HepG2 (cell line): Measurements from ENCODE around the gene PTCRA. TPM values are rescaled to one million over a fixed set of nuclear protein-coding genes. Genes with fewer than 3 reads are reported as not detected.
"Not testable (repeated sequence)": the region's sequence is repeated elsewhere in the genome, so short reads cannot be mapped to it uniquely, and the experiment has no call there.

Source experiments
- ARNT2 ChIP-seq: sonication (generic); formaldehyde crosslinking; IDR thresholded peaks from 2 replicates; pipeline ENCODE4 v1.8.0; 2022; ENCODE audit warnings: mild to moderate bottlenecking, low read depth, missing genetic modification reagents, moderate library complexity
- DMAP1 ChIP-seq: IDR thresholded peaks from 2 replicates; pipeline ENCODE4 v1.6.1; 2016
- FOXK1 ChIP-seq: sonication (generic); formaldehyde crosslinking; IDR thresholded peaks from 2 replicates; pipeline ENCODE4 v1.4.0; 2020; ENCODE audit warnings: low read depth, missing genetic modification reagents, borderline replicate concordance
- FOXP1 ChIP-seq, 2 experiments: fragments of 450-650 bp in 1 of 2; IDR thresholded peaks; 2 replicates each; pipeline ENCODE4 v1.6.1; 2017 to 2018; ENCODE audit warnings: antibody characterized with exemption in 1 of 2
- GATAD2A ChIP-seq: IDR thresholded peaks from 2 replicates; pipeline ENCODE4 v1.6.1; 2016
- MYC ChIP-seq: sonication (generic); formaldehyde crosslinking; IDR thresholded peaks from 2 replicates; pipeline ENCODE4 v1.9.0; 2021; ENCODE audit warnings: missing genetic modification reagents, borderline replicate concordance
- SAP130 ChIP-seq: IDR thresholded peaks from 2 replicates; pipeline ENCODE4 v1.6.1; 2016; ENCODE audit warnings: low read depth
- SNAPC2 ChIP-seq: sonication (generic); formaldehyde crosslinking; IDR thresholded peaks from 2 replicates; pipeline ENCODE4 v1.8.1; 2022; ENCODE audit warnings: mild to moderate bottlenecking, missing genetic modification reagents
- TEAD3 ChIP-seq: optimal IDR thresholded peaks from 2 replicates; pipeline ENCODE3; 2016; ENCODE audit warnings: borderline replicate concordance
- ZFY ChIP-seq: sonication (generic); formaldehyde crosslinking; IDR thresholded peaks from 2 replicates; pipeline ENCODE4 v1.4.0; 2020; ENCODE audit warnings: missing genetic modification reagents
- ZNF205 ChIP-seq: IDR thresholded peaks from 2 replicates; pipeline ENCODE4 v1.6.1; 2018; ENCODE audit warnings: missing biosample characterization, missing genetic modification reagents
- ZNF761 ChIP-seq: sonication (generic); formaldehyde crosslinking; conservative IDR thresholded peaks from 2 replicates; pipeline ENCODE4 v1.4.0; 2020; ENCODE audit warnings: mild to moderate bottlenecking, missing genetic modification reagents
- ZNF790 ChIP-seq: sonication (generic); formaldehyde crosslinking; IDR thresholded peaks from 2 replicates; pipeline ENCODE4 v1.8.0; 2022; ENCODE audit warnings: missing genetic modification reagents, mild to moderate bottlenecking, borderline replicate concordance
- ZNF792 ChIP-seq: IDR thresholded peaks from 2 replicates; pipeline ENCODE4 v1.6.1; 2016
- ZSCAN29 ChIP-seq: sonication (generic); formaldehyde crosslinking; conservative IDR thresholded peaks from 2 replicates; pipeline ENCODE4 v1.4.0; 2020; ENCODE audit warnings: mild to moderate bottlenecking, missing genetic modification reagents
- polyA plus RNA-seq, 8 experiments: library from polyadenylated mRNA; depleted of rRNA in 3 of 8; stranded (reverse) in 7 of 8; unstranded in 1 of 8; fragments of >200 nt; fragmentation: Illumina TruSeq in 4 of 8; extraction: Trizol in 4 of 8; gene quantifications; 2 replicates each; pipeline versions ENCODE4 v1.2.1 to v1.2.3, GENCODE V29; 2011 to 2016; ENCODE audit warnings: low read depth in 4 of 8, missing spikeins in 1 of 8, mixed read lengths in 1 of 8; ENCODE audit not compliant: insufficient read depth in 1 of 8
- total RNA-seq, 5 experiments: library from RNA; depleted of rRNA; stranded (reverse); fragments of >200 nt; fragmentation: Illumina TruSeq; extraction: Trizol; gene quantifications; 2 replicates each; pipeline ENCODE4 v1.2.3, GENCODE V29; 2016; ENCODE audit warnings: low read depth in 1 of 5
- TF ChIP-seq, protein P1 (sequence below): IDR thresholded peaks from 2 replicates; pipeline ENCODE4 v1.6.1; 2018; ENCODE audit warnings: missing genetic modification reagents
- TF ChIP-seq, protein P2 (sequence below): sonication (generic); formaldehyde crosslinking; IDR thresholded peaks from 2 replicates; pipeline ENCODE4 v1.8.1; 2023; ENCODE audit warnings: mild to moderate bottlenecking, missing genetic modification reagents
- TF ChIP-seq, protein P3 (sequence below), 2 experiments: sonication (generic) in 1 of 2; formaldehyde crosslinking in 1 of 2; IDR thresholded peaks; 2 replicates each; pipeline versions ENCODE4 v1.4.0 to v1.6.1; 2016 to 2020; ENCODE audit warnings: borderline replicate concordance in 1 of 2, low read depth in 1 of 2, mild to moderate bottlenecking in 1 of 2, missing genetic modification reagents in 1 of 2

PTCRA gene
- total and polyA plus RNA-seq, 2 of the 13 experiments (the other 11 are each of a cell fraction or from before 2014, with no cell fraction given), result not detected

DNA sequence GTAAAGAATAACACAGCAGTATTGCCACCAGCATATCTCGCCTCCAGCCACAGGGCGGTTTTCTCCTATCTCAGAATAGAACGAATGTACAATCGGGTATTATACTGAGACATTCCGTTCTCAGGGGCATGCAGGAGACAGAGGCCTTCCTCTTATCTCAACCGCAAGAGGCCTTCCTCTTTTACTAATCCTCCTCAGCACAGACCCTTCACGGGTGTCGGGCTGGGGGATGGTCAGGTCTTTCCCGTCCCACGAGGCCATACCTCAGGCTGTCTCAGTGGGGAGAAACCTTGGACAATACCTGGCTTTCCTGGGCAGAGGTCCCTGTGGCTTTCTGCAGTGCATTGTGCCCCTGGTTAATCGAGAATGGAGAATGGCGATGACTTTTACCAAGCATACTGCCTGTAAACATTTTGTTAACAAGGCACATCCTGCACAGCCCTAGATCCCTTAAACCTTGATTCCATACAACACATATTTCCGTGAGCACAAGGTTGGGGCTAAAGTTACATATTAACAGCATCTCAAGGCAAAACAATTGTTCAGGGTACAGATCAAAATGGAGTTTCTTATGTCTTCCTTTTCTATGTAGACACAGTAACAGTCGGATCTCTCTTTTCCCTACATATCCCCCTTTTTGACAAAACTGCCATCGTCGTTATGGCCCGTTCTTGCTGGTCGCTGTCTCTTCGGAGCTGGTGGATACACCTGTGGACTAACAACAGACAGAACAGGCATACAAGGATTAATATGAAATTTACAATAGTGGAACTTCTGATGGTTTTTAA is 21.6 kb upstream of the PTCRA start (continued):
- TF ChIP-seq, protein P1, sequence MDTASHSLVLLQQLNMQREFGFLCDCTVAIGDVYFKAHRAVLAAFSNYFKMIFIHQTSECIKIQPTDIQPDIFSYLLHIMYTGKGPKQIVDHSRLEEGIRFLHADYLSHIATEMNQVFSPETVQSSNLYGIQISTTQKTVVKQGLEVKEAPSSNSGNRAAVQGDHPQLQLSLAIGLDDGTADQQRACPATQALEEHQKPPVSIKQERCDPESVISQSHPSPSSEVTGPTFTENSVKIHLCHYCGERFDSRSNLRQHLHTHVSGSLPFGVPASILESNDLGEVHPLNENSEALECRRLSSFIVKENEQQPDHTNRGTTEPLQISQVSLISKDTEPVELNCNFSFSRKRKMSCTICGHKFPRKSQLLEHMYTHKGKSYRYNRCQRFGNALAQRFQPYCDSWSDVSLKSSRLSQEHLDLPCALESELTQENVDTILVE, result peak; percentile 41; the same call in 1 of the 2 replicates
- 0 out of 2 replicates have a peak, but pooled peaks have one; percentile 28 for TF ChIP-seq SNAPC2 (CRISPR knock-in tag)
- TF ChIP-seq ARNT2 (CRISPR knock-in tag), result 0 out of 2 replicates have a peak, but pooled peaks have one; percentile 5
- 0 out of 2 replicates have a peak, but pooled peaks have one; percentile 25 for TF ChIP-seq ZNF205
- TF ChIP-seq TEAD3 (CRISPR knock-in tag), result peak; percentile 18
- TF ChIP-seq, protein P2, sequence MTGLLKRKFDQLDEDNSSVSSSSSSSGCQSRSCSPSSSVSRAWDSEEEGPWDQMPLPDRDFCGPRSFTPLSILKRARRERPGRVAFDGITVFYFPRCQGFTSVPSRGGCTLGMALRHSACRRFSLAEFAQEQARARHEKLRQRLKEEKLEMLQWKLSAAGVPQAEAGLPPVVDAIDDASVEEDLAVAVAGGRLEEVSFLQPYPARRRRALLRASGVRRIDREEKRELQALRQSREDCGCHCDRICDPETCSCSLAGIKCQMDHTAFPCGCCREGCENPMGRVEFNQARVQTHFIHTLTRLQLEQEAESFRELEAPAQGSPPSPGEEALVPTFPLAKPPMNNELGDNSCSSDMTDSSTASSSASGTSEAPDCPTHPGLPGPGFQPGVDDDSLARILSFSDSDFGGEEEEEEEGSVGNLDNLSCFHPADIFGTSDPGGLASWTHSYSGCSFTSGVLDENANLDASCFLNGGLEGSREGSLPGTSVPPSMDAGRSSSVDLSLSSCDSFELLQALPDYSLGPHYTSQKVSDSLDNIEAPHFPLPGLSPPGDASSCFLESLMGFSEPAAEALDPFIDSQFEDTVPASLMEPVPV (CRISPR knock-in tag), result 0 out of 2 replicates have a peak, but pooled peaks have one; percentile 11
- peak; percentile 24; the same call in 1 of the 2 replicates for TF ChIP-seq ZNF790 (CRISPR knock-in tag)
- TF ChIP-seq GATAD2A (CRISPR knock-in tag), result peak; percentile 63; the same call in 1 of the 2 replicates
- TF ChIP-seq SAP130 (CRISPR knock-in tag), result peak; percentile 51
- 0 out of 2 replicates have a peak, but pooled peaks have one; percentile 40 for TF ChIP-seq FOXK1 (CRISPR knock-in tag)
- 0 out of 2 replicates have a peak, but pooled peaks have one; percentile 28 for TF ChIP-seq ZNF761 (CRISPR knock-in tag)
- 0 out of 2 replicates have a peak, but pooled peaks have one; percentile 38 for TF ChIP-seq ZNF792
- TF ChIP-seq DMAP1 (CRISPR knock-in tag), result 0 out of 2 replicates have a peak, but pooled peaks have one; percentile 44
- 0 out of 2 replicates have a peak, but pooled peaks have one; percentile 37 for TF ChIP-seq ZSCAN29 (CRISPR knock-in tag)
- TF ChIP-seq, protein P3, sequence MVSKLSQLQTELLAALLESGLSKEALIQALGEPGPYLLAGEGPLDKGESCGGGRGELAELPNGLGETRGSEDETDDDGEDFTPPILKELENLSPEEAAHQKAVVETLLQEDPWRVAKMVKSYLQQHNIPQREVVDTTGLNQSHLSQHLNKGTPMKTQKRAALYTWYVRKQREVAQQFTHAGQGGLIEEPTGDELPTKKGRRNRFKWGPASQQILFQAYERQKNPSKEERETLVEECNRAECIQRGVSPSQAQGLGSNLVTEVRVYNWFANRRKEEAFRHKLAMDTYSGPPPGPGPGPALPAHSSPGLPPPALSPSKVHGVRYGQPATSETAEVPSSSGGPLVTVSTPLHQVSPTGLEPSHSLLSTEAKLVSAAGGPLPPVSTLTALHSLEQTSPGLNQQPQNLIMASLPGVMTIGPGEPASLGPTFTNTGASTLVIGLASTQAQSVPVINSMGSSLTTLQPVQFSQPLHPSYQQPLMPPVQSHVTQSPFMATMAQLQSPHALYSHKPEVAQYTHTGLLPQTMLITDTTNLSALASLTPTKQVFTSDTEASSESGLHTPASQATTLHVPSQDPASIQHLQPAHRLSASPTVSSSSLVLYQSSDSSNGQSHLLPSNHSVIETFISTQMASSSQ (IDR thresholded peaks at IDR 0.05; ENCODE audit: low read depth), result not testable (repeated sequence)
- TF ChIP-seq, protein P3 (CRISPR knock-in tag; IDR thresholded peaks at IDR 0.05; ENCODE audit: borderline replicate concordance), result peak; percentile 79
- TF ChIP-seq FOXP1 (IDR thresholded peaks at IDR 0.05), result not testable (repeated sequence)
- TF ChIP-seq FOXP1 (CRISPR knock-in tag; IDR thresholded peaks at IDR 0.05), result peak; percentile 47
- TF ChIP-seq MYC (CRISPR knock-in tag), result peak; percentile 61; the same call in 1 of the 2 replicates
- TF ChIP-seq ZFY (CRISPR knock-in tag), result peak; percentile 61
